Right kidney (tissue), 1 donor: ENCODE data around the gene DEPDC5.
A peak's percentile ranks its signal among the peaks of the same experiment; 100 is the strongest.

Experiments used
- DNase-seq: peaks from one replicate; pipeline ENCODE4 v3.0.0-alpha.2; 2016

The DEPDC5 gene

DNA sequence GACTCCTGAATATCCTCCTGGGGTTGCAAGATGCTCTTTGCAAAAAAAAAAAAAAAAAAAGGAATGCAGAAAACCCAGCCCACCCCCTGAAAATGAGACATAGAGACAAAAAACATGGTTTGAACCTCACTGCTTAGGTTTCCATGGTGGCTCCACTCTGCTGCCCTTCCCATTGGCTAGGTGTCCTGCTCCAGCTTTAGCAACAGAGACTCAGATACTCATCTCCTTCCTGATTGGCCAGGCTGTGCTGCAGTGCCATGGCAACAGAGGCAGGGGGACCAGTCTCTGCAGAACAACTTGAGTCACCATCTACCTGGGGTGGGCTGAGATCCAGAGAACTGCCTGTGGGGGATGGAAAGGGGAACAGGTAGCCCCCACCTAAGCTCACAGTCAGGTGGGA is 173.2 kb downstream of the DEPDC5 start:
- DNase-seq: no peak

- no peak for DNase-seq
Measured at GRCh38 chr22:31927562-31927961, 173.7 kb downstream of the DEPDC5 start.

- DNase-seq: peak; percentile 39
Measured at GRCh38 chr22:31929167-31929930, 175.5 kb downstream of the DEPDC5 start.

DNA sequence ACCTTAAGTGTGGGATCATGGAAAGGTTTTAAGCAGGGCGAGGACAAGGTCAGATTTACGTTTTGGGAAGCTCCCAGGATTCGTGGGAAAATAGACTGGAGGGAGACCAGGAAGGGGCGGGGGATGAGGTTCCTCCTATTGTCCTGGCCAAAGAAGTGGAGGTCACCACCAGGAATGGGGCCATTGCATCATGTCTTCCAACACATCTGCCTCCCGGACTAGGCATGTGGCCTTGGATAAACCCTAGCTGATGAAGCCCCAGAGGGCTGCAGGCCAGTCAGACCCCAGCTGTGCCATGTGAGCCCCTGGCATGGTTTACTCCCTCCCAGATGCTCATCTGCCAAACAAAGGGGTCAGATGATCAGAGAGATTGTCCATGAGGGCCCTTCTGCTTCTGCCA is 179.0 kb downstream of the DEPDC5 start:
- no peak for DNase-seq

- no peak for DNase-seq
Measured at GRCh38 chr22:31933406-31933805, 179.6 kb downstream of the DEPDC5 start.

DNA sequence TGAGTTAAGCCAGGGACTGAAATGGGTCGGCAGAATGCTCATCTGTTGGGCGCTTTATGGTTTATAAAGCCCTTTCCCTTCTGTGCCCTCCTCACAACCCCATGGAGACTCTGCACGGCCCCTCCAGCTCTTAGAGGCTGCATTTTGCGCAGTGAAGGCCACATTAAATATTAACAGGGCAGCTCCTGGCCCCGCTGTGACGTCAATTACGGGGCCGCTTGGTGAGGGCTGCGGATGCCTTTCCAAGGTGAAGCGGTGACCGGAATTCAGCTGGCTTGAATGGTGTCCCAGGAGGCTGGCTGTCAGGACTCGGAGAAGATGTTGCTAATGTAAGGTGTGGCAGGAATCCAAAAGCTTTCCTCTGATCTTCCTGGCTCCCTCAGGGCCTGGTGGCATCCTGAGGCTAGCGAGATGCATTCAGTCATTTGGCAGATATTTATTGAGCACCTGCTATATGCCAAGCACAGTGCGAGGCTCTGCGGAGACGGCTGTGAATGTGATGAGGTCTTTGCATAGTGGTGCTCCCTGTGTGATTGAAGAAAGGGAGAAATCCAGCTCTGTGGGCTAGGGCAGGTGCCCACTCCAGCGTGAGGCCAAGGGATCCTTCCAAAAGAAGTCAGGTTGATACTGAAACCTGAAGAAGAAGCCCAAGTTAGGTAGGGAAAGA is 180.1 kb downstream of the DEPDC5 start:
- DNase-seq: no peak

DNA sequence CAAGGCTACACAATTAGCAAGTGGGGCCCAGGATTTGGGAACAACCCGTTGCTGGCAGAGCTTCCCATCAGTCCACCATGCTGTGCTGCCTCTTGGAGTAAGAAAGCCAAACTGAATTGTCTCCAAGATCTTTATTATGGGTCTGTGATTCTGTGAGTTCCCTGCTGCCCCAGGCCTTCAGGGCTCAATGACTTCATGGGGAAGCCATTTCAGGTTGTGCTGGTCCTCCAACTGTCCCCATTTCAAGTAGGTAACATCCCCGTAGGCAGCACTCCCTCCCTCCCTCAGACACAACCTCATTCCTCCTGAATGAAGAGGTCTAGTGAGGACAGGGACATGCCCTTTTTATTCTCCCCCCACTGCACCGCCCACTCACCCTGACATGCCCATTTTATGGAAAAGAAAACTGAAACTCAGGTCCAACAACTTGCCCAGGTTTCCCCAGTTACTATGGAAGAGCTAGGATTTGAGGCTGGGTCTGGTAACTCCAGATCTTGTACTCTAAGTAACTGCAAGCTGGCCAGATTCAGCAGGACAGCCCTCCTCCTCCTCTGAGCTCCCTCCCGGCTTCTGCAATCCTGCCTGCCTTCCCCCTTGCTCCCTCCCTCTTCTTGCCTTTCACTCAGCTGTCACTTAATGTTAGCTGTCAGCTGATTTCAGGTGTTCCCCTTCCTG is 182.3 kb downstream of the DEPDC5 start:
- no peak for DNase-seq

DNA sequence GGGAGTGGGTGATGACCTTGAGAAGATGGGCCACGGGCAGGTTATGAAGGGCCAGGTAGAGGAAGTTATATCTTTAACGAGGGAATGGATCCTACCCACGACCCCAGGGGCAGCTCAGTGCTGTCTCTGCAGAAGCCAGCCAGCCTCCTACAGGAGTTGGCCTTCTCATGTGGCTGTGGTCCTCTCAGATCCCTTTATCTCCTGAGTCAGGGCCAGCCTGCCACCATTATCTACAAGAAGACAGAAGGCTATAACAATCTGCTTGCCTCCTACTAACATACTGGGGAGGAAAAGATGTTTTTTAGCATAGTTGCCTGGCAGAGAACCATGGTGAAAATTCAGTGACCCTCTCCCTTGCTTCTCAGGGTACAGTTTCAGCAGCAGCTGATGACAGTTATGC is 183.5 kb downstream of the DEPDC5 start:
- no peak for DNase-seq

DNA sequence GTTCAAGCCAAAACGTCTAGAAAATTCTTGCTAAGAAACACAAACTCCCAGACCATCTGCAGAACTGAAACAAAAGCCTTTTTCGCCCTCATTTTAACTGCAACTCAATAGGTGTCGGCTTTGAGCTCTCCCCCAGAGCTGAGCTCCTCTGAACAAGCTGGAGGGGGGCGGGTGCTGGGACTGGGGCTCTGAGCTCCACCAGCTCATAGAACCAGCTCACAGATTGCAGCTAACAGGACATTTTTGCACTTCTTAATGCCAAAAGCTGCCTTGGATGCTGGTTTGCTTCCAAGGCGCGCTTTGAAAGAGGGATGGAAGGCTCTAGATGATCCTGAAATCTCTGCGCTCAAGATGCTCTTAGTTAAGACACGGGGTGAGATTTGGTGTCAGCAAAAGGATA is 184.5 kb downstream of the DEPDC5 start:
- DNase-seq: no peak

GRCh38 chr22:31940506-31940905 is 186.7 kb downstream of the DEPDC5 start:
- no peak for DNase-seq

GRCh38 chr22:31942091-31942490 is 188.3 kb downstream of the DEPDC5 start:
- no peak for DNase-seq

DNA sequence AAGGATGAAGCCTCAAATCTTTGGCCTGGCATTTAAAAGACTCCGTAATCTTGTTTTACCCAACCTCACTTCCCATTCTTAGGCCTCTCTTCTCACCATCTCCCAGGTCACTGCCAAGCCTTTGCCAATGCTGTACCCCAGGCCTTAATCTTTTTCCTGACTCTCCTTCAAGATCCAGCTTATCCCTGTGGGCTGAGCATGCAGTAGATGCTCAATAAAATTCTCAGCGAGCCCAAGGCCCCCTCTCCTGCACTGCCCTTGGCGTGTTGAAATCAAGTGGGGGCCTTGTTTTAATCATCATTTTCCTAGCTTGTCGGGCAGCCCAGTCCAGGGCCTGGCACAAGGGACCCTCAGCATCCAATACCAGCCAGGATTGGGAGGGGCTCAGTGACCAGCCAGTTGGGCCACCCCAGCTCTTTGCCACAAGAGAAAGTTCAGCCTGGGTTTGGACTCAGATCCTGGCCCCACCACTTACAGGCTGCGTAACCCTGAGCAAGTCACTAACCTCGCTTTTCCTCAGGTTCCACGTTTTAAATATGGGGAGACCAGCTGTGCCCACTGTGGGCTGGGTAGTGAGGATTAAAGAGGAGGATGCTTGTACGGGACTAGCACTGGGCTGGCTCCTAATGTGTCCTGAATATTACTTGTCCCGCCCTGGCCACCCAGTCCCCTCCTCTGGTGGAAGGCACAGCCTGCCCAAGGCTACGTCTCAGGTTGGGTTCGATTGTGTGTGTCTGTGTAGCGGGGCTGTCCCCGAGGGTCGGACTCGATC is 189.6 kb downstream of the DEPDC5 start:
- DNase-seq: no peak

GRCh38 chr22:31943978-31944699 is 190.3 kb downstream of the DEPDC5 start, which contains the start of gene YWHAH:
TSS of gene YWHAH (plus strand) at chr22:31944535. CDS start at chr22:31944734, 199 bp downstream.
- DNase-seq: peak; percentile 93

GRCh38 chr22:31944700-31945442 is 191.1 kb downstream of the DEPDC5 start:
- DNase-seq: peak; percentile 73

GRCh38 chr22:31945443-31945855 is 191.6 kb downstream of the DEPDC5 start:
- no peak for DNase-seq

- DNase-seq: no peak
Measured at GRCh38 chr22:31945971-31946680, 192.3 kb downstream of the DEPDC5 start.

DNA sequence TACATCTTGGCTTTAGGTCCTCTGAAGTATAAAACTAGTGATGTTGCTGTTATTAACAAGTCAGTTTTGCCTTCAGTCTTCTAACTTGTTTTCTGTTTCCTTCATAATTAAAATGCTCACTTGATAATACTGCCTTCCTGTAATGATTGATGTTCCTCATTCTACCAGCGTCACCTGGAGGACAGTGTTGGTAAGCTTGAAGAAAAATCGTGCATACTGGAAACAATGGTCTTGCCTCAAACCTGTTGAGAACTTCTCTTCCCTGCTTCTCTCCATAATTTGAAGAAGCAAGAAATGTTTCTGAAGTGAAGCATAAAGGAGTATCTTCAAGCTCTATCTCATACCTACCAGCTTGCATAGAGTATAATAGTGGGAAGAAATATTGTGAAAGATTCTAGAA is 193.5 kb downstream of the DEPDC5 start:
- no peak for DNase-seq

GRCh38 chr22:31948002-31948401 is 194.2 kb downstream of the DEPDC5 start:
- DNase-seq: no peak

GRCh38 chr22:31950226-31950625 is 196.4 kb downstream of the DEPDC5 start:
- no peak for DNase-seq
